SK-N-SH treated with all-trans-retinoic acid at 6 μM for 48 hours (cell line): ENCODE measurements around the gene TMEM69.

ENCODE experiments used
- ATAC-seq: fragments of 200-7000 bp; cut with Tn5 transposase; 3 replicates; pipeline ENCODE4 v1.9.1; 2020; ENCODE audit warnings: mild to moderate bottlenecking, moderate library complexity
- ARNTL ChIP-seq: fragments of 450-650 bp; formaldehyde crosslinking; IDR thresholded peaks from 2 replicates; pipeline ENCODE4 v1.5.0; 2020; ENCODE audit warnings: low read depth, mild to moderate bottlenecking, moderate library complexity, borderline replicate concordance
- BACH2 ChIP-seq: fragments of 250-450 bp; sonication (Bioruptor Pico); IDR thresholded peaks from 2 replicates; pipeline ENCODE4 v1.9.0; 2021; ENCODE audit warnings: mild to moderate bottlenecking, borderline replicate concordance
- CREB5 ChIP-seq: fragments of 250-450 bp; sonication (Bioruptor Pico); IDR thresholded peaks from 2 replicates; pipeline ENCODE4 v1.5.1; 2020; ENCODE audit warnings: low read depth, mild to moderate bottlenecking, moderate library complexity
- CSDC2 ChIP-seq: fragments of 250-450 bp; sonication (Bioruptor Pico); IDR thresholded peaks from 2 replicates; pipeline ENCODE4 v1.5.0; 2020; ENCODE audit warnings: mild to moderate bottlenecking, moderate library complexity
- ESRRG ChIP-seq: fragments of 250-450 bp; sonication (Bioruptor Pico); IDR thresholded peaks from 2 replicates; pipeline ENCODE4 v1.6.1; 2021; ENCODE audit warnings: mild to moderate bottlenecking
- GLIS3 ChIP-seq: fragments of 250-450 bp; sonication (Bioruptor Pico); IDR thresholded peaks from 2 replicates; pipeline ENCODE4 v1.5.0; 2020; ENCODE audit warnings: mild to moderate bottlenecking, moderate library complexity
- ISL1 ChIP-seq: fragments of 250-450 bp; sonication (Bioruptor Pico); IDR thresholded peaks from 2 replicates; pipeline ENCODE4 v2.1.2; 2022; ENCODE audit warnings: mild to moderate bottlenecking, moderate library complexity
- OSR1 ChIP-seq: fragments of 250-450 bp; sonication (Bioruptor Pico); IDR thresholded peaks from 2 replicates; pipeline ENCODE4 v1.8.0; 2022; ENCODE audit warnings: moderate library complexity, mild to moderate bottlenecking, inconsistent platforms
- PPARA ChIP-seq: fragments of 250-450 bp; sonication (Bioruptor Pico); IDR thresholded peaks from 2 replicates; pipeline ENCODE4 v1.5.0; 2020; ENCODE audit warnings: mild to moderate bottlenecking, borderline replicate concordance
- RARB ChIP-seq: fragments of 250-450 bp; sonication (Bioruptor Pico); IDR thresholded peaks from 2 replicates; pipeline ENCODE4 v1.8.0; 2021; ENCODE audit warnings: mild to moderate bottlenecking, moderate library complexity
- SNAI2 ChIP-seq: fragments of 250-450 bp; sonication (Bioruptor Pico); IDR thresholded peaks from 2 replicates; pipeline ENCODE4 v1.5.0; 2020; ENCODE audit warnings: mild to moderate bottlenecking, moderate library complexity
- TCF4 ChIP-seq: fragments of 250-450 bp; sonication (Bioruptor Pico); IDR thresholded peaks from 2 replicates; pipeline ENCODE4 v1.8.0; 2021; ENCODE audit warnings: mild to moderate bottlenecking, moderate library complexity, borderline replicate concordance
- ZC3H10 ChIP-seq: fragments of 250-450 bp; sonication (Bioruptor Pico); IDR thresholded peaks from 2 replicates; pipeline ENCODE4 v1.5.1; 2021; ENCODE audit warnings: mild to moderate bottlenecking, moderate library complexity
- ZFP3 ChIP-seq: fragments of 250-450 bp; sonication (Bioruptor Pico); IDR thresholded peaks from 2 replicates; pipeline ENCODE4 v1.5.0; 2020; ENCODE audit warnings: mild to moderate bottlenecking, moderate library complexity
- ZFP30 ChIP-seq: fragments of 450-650 bp; formaldehyde crosslinking; IDR thresholded peaks from 2 replicates; pipeline ENCODE4 v1.5.0; 2022; ENCODE audit warnings: mild to moderate bottlenecking, moderate library complexity
- ZNF565 ChIP-seq: fragments of 450-650 bp; formaldehyde crosslinking; conservative IDR thresholded peaks from 2 replicates; pipeline ENCODE4 v1.5.0; 2020; ENCODE audit warnings: low read depth, mild to moderate bottlenecking, moderate library complexity
- ZNF70 ChIP-seq: fragments of 450-650 bp; formaldehyde crosslinking; IDR thresholded peaks from 2 replicates; pipeline ENCODE4 v1.5.0; 2020; ENCODE audit warnings: mild to moderate bottlenecking, moderate library complexity
- ZNF8 ChIP-seq: fragments of 450-650 bp; formaldehyde crosslinking; IDR thresholded peaks from 2 replicates; pipeline ENCODE4 v1.5.0; 2020; ENCODE audit warnings: mild to moderate bottlenecking, moderate library complexity
- TF ChIP-seq, protein P1 (sequence below): fragments of 250-450 bp; sonication (Bioruptor Pico); IDR thresholded peaks from 2 replicates; pipeline ENCODE4 v1.5.0; 2020; ENCODE audit warnings: mild to moderate bottlenecking, moderate library complexity
- TF ChIP-seq, protein P2 (sequence below): fragments of 250-450 bp; sonication (Bioruptor Pico); IDR thresholded peaks from 2 replicates; pipeline ENCODE4 v1.8.0; 2020; ENCODE audit warnings: mild to moderate bottlenecking, moderate library complexity, borderline replicate concordance
- TF ChIP-seq, protein P3 (sequence below): fragments of 250-450 bp; sonication (Bioruptor Pico); IDR thresholded peaks from 2 replicates; pipeline ENCODE4 v1.5.1; 2021; ENCODE audit warnings: mild to moderate bottlenecking, moderate library complexity
- TF ChIP-seq, protein P4 (sequence below): fragments of 250-450 bp; sonication (Bioruptor Pico); IDR thresholded peaks from 2 replicates; pipeline ENCODE4 v1.8.0; 2021; ENCODE audit warnings: low read depth, mild to moderate bottlenecking, moderate library complexity, borderline replicate concordance

Gene TMEM69

DNA sequence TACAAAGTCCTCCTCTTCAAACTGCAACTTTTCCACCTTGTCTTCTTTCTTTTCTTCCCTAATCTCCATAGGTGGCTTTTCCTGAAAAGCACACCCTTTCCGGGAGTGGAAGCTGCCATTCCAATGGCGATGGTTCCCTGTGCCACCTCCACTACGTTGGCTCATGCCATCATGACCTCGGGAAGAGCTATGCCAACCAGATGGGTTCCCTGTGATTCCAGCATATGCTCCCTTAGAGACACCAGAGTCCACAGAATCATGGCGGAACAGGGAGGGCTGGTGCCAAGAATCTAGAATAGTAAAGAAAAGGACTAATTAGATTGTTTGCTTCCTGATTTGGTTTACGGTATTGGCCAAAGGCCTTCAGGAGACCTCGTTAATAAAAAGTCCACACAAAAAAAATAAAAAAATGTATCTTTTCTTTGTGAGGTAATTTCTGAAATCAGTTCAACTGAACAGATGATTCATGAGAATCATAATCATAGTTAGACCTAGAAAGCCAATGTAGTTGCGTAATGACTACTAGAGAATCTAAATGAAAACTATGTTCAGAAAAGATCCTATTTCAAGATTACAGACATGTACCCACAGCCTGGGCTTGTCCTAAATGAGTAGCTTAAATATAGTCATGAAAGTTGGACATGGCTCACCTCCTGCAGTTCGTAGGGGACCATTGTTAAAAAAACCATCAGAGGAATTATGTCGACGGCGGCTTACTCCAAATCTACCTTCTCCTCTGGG lies 33.3 kb upstream of the TMEM69 start:
- TF ChIP-seq PPARA (CRISPR knock-in tag) (no peak), BACH2 (CRISPR knock-in tag) (no peak), GLIS3 (CRISPR knock-in tag) (no peak), TCF4 (CRISPR knock-in tag) (no peak), RARB (CRISPR knock-in tag) (no peak), ZFP3 (no peak), SNAI2 (no peak), CREB5 (CRISPR knock-in tag) (no peak), ZNF8 (CRISPR knock-in tag) (no peak), CSDC2 (no peak), OSR1 (CRISPR knock-in tag) (no peak), ZNF70 (no peak), ZFP30 (CRISPR knock-in tag) (no peak), ZC3H10 (CRISPR knock-in tag) (no peak), ZNF565 (CRISPR knock-in tag) (no peak)
- TF ChIP-seq, protein P1, sequence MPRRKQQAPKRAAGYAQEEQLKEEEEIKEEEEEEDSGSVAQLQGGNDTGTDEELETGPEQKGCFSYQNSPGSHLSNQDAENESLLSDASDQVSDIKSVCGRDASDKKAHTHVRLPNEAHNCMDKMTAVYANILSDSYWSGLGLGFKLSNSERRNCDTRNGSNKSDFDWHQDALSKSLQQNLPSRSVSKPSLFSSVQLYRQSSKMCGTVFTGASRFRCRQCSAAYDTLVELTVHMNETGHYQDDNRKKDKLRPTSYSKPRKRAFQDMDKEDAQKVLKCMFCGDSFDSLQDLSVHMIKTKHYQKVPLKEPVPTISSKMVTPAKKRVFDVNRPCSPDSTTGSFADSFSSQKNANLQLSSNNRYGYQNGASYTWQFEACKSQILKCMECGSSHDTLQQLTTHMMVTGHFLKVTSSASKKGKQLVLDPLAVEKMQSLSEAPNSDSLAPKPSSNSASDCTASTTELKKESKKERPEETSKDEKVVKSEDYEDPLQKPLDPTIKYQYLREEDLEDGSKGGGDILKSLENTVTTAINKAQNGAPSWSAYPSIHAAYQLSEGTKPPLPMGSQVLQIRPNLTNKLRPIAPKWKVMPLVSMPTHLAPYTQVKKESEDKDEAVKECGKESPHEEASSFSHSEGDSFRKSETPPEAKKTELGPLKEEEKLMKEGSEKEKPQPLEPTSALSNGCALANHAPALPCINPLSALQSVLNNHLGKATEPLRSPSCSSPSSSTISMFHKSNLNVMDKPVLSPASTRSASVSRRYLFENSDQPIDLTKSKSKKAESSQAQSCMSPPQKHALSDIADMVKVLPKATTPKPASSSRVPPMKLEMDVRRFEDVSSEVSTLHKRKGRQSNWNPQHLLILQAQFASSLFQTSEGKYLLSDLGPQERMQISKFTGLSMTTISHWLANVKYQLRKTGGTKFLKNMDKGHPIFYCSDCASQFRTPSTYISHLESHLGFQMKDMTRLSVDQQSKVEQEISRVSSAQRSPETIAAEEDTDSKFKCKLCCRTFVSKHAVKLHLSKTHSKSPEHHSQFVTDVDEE (CRISPR knock-in tag), result no peak
- TF ChIP-seq, protein P2, sequence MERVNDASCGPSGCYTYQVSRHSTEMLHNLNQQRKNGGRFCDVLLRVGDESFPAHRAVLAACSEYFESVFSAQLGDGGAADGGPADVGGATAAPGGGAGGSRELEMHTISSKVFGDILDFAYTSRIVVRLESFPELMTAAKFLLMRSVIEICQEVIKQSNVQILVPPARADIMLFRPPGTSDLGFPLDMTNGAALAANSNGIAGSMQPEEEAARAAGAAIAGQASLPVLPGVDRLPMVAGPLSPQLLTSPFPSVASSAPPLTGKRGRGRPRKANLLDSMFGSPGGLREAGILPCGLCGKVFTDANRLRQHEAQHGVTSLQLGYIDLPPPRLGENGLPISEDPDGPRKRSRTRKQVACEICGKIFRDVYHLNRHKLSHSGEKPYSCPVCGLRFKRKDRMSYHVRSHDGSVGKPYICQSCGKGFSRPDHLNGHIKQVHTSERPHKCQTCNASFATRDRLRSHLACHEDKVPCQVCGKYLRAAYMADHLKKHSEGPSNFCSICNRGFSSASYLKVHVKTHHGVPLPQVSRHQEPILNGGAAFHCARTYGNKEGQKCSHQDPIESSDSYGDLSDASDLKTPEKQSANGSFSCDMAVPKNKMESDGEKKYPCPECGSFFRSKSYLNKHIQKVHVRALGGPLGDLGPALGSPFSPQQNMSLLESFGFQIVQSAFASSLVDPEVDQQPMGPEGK (CRISPR knock-in tag), result no peak
- TF ChIP-seq, protein P3, sequence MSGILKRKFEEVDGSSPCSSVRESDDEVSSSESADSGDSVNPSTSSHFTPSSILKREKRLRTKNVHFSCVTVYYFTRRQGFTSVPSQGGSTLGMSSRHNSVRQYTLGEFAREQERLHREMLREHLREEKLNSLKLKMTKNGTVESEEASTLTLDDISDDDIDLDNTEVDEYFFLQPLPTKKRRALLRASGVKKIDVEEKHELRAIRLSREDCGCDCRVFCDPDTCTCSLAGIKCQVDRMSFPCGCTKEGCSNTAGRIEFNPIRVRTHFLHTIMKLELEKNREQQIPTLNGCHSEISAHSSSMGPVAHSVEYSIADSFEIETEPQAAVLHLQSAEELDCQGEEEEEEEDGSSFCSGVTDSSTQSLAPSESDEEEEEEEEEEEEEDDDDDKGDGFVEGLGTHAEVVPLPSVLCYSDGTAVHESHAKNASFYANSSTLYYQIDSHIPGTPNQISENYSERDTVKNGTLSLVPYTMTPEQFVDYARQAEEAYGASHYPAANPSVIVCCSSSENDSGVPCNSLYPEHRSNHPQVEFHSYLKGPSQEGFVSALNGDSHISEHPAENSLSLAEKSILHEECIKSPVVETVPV (CRISPR knock-in tag), result no peak
- TF ChIP-seq, protein P4, sequence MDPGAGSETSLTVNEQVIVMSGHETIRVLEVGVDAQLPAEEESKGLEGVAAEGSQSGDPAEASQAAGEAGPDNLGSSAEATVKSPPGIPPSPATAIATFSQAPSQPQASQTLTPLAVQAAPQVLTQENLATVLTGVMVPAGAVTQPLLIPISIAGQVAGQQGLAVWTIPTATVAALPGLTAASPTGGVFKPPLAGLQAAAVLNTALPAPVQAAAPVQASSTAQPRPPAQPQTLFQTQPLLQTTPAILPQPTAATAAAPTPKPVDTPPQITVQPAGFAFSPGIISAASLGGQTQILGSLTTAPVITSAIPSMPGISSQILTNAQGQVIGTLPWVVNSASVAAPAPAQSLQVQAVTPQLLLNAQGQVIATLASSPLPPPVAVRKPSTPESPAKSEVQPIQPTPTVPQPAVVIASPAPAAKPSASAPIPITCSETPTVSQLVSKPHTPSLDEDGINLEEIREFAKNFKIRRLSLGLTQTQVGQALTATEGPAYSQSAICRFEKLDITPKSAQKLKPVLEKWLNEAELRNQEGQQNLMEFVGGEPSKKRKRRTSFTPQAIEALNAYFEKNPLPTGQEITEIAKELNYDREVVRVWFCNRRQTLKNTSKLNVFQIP, result no peak
- ATAC-seq, result no peak

GRCh38 chr1:45656573-45657226 lies 31.3 kb upstream of the TMEM69 start:
- ATAC-seq, result no peak
- TF ChIP-seq, protein P1 (CRISPR knock-in tag), result no peak
- no peak for TF ChIP-seq ZC3H10 (CRISPR knock-in tag)
- TF ChIP-seq, protein P3 (CRISPR knock-in tag), result no peak
- no peak for TF ChIP-seq ARNTL (CRISPR knock-in tag)
- TF ChIP-seq ZNF70, result no peak
- TF ChIP-seq GLIS3 (CRISPR knock-in tag), result no peak
- TF ChIP-seq RARB (CRISPR knock-in tag), result no peak
- TF ChIP-seq ISL1 (CRISPR knock-in tag), result no peak
- TF ChIP-seq ESRRG (CRISPR knock-in tag), result no peak
- no peak for TF ChIP-seq ZNF565 (CRISPR knock-in tag)
- TF ChIP-seq, protein P2 (CRISPR knock-in tag), result no peak
- TF ChIP-seq OSR1 (CRISPR knock-in tag), result no peak
- TF ChIP-seq ZFP30 (CRISPR knock-in tag), result no peak
